ENCODE measurements around the gene RUSC1. TPM values are rescaled to one million over a fixed set of nuclear protein-coding genes. Genes with fewer than 3 reads are reported as not detected.

The RUSC1 gene
- total RNA-seq, 2 experiments from 2014 or later = 10.7 to 11.8 TPM

GRCh38 chr1:155324717-155325602, 4.3 kb downstream of the RUSC1 start:
- ATAC-seq (ENCODE audit: poor library complexity) (no peak), DNase-seq (peak in 3 of 14 experiments; percentile 10 to 52 (median 22))
- no peak for TF ChIP-seq CTCF (IDR thresholded peaks at IDR 0.05)
- Mint-ChIP-seq H3K9me3 (no peaks in the 10 kb centered on the region), H3K36me3 (ENCODE audit: low read depth) (peaks cover 7% of the 10 kb centered on the region), H3K4me1 (ENCODE audit: low read depth) (peaks cover 37% of the 10 kb centered on the region), H3K27me3 (no peaks in the 10 kb centered on the region), H3K4me3 (peak overlapping the region; percentile 92), H3K27ac (peak overlapping the region; percentile 2)
- CTCF ChIA-PET = interaction anchor here (1.0 to 6.4 kb wide), 4 partner anchors 46 to 152 kb away, joined by 4 to 114 read pairs (median 9); partner anchors contain the start of genes KRTCAP2 and THBS3
- peak overlapping the region; percentile 100 for H3K4me3 ChIP-seq (ENCODE audit: low read length)
- H3K36me3 ChIP-seq (ENCODE audit: insufficient read depth, low read length) = peaks cover 3% of the 10 kb centered on the region
- intact Hi-C loops (cut with DNase I, micrococcal nuclease) = loop anchor here in 1 of 2 experiments (5.0 kb wide), 2 partner anchors 148 to 267 kb away; no protein-coding TSS in a partner anchor
- POLR2A ChIA-PET = interaction anchor here (0.6 to 7.1 kb wide), 6 partner anchors 17 to 652 kb away, joined by 3 to 51 read pairs (median 7); partner anchors contain the start of genes CLK2 and FDPS
- no peaks in the 10 kb centered on the region for H3K27me3 ChIP-seq (ENCODE audit: control insufficient read depth in 1 of 2, insufficient read depth in 2 of 2, low read length in 2 of 2)
- H3K9me3 ChIP-seq (ENCODE audit: control insufficient read depth in 1 of 2, insufficient read depth in 1 of 2, low read length in 2 of 2) = no peaks in the 10 kb centered on the region
- H3K27ac ChIP-seq (ENCODE audit: low read depth in 1 of 2, low read length in 2 of 2) = peak overlapping the region; percentile 63 to 93
- peaks cover 49% of the 10 kb centered on the region for H3K4me1 ChIP-seq (ENCODE audit: insufficient read depth, low read length)

GRCh38 chr1:155325603-155325893, 4.9 kb downstream of the RUSC1 start:
- H3K27me3 Mint-ChIP-seq = no peaks in the 10 kb centered on the region
- H3K36me3 Mint-ChIP-seq (ENCODE audit: low read depth) = peaks cover 13% of the 10 kb centered on the region
- Histone ChIP-seq H3K4me3 (ENCODE audit: low read length) (no peak overlapping the region), H3K4me1 (ENCODE audit: insufficient read depth, low read length) (peaks cover 44% of the 10 kb centered on the region), H3K27me3 (ENCODE audit: control insufficient read depth in 1 of 2, insufficient read depth in 2 of 2, low read length in 2 of 2) (no peaks in the 10 kb centered on the region), H3K27ac (ENCODE audit: low read depth in 1 of 2, low read length in 2 of 2) (peak overlapping the region in 1 of 2 donors; percentile 63), H3K9me3 (ENCODE audit: control insufficient read depth in 1 of 2, insufficient read depth in 1 of 2, low read length in 2 of 2) (no peaks in the 10 kb centered on the region), H3K36me3 (ENCODE audit: insufficient read depth, low read length) (peaks cover 8% of the 10 kb centered on the region)
- TF ChIP-seq CTCF (IDR thresholded peaks at IDR 0.05) = no peak
- no peak for DNase-seq
- intact Hi-C loops (cut with DNase I, micrococcal nuclease) = no loop called here
- peak overlapping the region; percentile 83 for H3K4me3 Mint-ChIP-seq
- POLR2A ChIA-PET = no interaction called here
- peaks cover 31% of the 10 kb centered on the region for H3K4me1 Mint-ChIP-seq (ENCODE audit: low read depth)
- CTCF ChIA-PET = interaction anchor here (1.0 to 6.4 kb wide), 2 partner anchors 75 to 118 kb away, joined by 4 to 114 read pairs; partner anchors contain the start of gene THBS3
- no peak for ATAC-seq (ENCODE audit: poor library complexity)
- H3K9me3 Mint-ChIP-seq = no peaks in the 10 kb centered on the region
- H3K27ac Mint-ChIP-seq = peak overlapping the region; percentile 2

- peak overlapping the region; percentile 83 for H3K4me3 Mint-ChIP-seq
- intact Hi-C loops (cut with DNase I, micrococcal nuclease) = no loop called here
- peak overlapping the region; percentile 2 for H3K27ac Mint-ChIP-seq
- H3K36me3 Mint-ChIP-seq (ENCODE audit: low read depth) = peaks cover 18% of the 10 kb centered on the region
- no peaks in the 10 kb centered on the region for H3K9me3 ChIP-seq (ENCODE audit: control insufficient read depth in 1 of 2, insufficient read depth in 1 of 2, low read length in 2 of 2)
- H3K27ac ChIP-seq (ENCODE audit: low read depth in 1 of 2, low read length in 2 of 2) = no peak overlapping the region
- H3K27me3 ChIP-seq (ENCODE audit: control insufficient read depth in 1 of 2, insufficient read depth in 2 of 2, low read length in 2 of 2) = no peaks in the 10 kb centered on the region
- ChIA-PET CTCF (interaction anchor here (1.7 kb wide), 1 partner anchor 75 kb away, joined by 8 read pairs; no protein-coding TSS in a partner anchor), POLR2A (no interaction called here)
- no peak for ATAC-seq (ENCODE audit: poor library complexity)
- TF ChIP-seq CTCF (IDR thresholded peaks at IDR 0.05) = no peak
- H3K36me3 ChIP-seq (ENCODE audit: insufficient read depth, low read length) = peaks cover 13% of the 10 kb centered on the region
- H3K4me1 Mint-ChIP-seq (ENCODE audit: low read depth) = peaks cover 26% of the 10 kb centered on the region
- DNase-seq = peak in 2 of 14 experiments; percentile 22 to 37
- peaks cover 39% of the 10 kb centered on the region for H3K4me1 ChIP-seq (ENCODE audit: insufficient read depth, low read length)
- H3K27me3 Mint-ChIP-seq = no peaks in the 10 kb centered on the region
- H3K4me3 ChIP-seq (ENCODE audit: low read length) = no peak overlapping the region
- H3K9me3 Mint-ChIP-seq = no peaks in the 10 kb centered on the region
These were observed 5.4 kb downstream of the RUSC1 start for GRCh38 chr1:155326020-155326526.
